ENCODE results near the gene GSDMA.

Gene GSDMA

GRCh38 chr17:40022497-40022896 is 59.7 kb downstream of the GSDMA start:
- no peak overlapping the region for H2AFZ ChIP-seq
- no peak overlapping the region for H3K27ac ChIP-seq
- TF ChIP-seq CTCF (IDR thresholded peaks at IDR 0.05): no peak
- no peaks in the 10 kb centered on the region for H3K79me2 ChIP-seq
- H3K9ac ChIP-seq: no peak overlapping the region
- no peak overlapping the region for H3K4me2 ChIP-seq (ENCODE audit: low read length)
- H3K9me3 ChIP-seq (ENCODE audit: control insufficient read depth, low read length): no peaks in the 10 kb centered on the region
- H3K27me3 ChIP-seq (ENCODE audit: control insufficient read depth, insufficient read depth, low read length): no peaks in the 10 kb centered on the region
- H3K36me3 ChIP-seq (ENCODE audit: control insufficient read depth, insufficient read depth, low read length): no peaks in the 10 kb centered on the region
- H3K4me3 ChIP-seq (ENCODE audit: low read depth, low read length): no peak overlapping the region
- H3K4me1 ChIP-seq: peaks cover 17% of the 10 kb centered on the region

GRCh38 chr17:40022961-40023541 is 60.2 kb downstream of the GSDMA start:
- H3K27me3 ChIP-seq (ENCODE audit: control insufficient read depth, insufficient read depth, low read length): no peaks in the 10 kb centered on the region
- H2AFZ ChIP-seq: no peak overlapping the region
- no peak overlapping the region for H3K4me3 ChIP-seq (ENCODE audit: low read depth, low read length)
- no peak overlapping the region for H3K4me2 ChIP-seq (ENCODE audit: low read length)
- TF ChIP-seq CTCF (IDR thresholded peaks at IDR 0.05): no peak
- H3K79me2 ChIP-seq: no peaks in the 10 kb centered on the region
- H3K27ac ChIP-seq: no peak overlapping the region
- peaks cover 17% of the 10 kb centered on the region for H3K4me1 ChIP-seq
- no peaks in the 10 kb centered on the region for H3K36me3 ChIP-seq (ENCODE audit: control insufficient read depth, insufficient read depth, low read length)
- H3K9ac ChIP-seq: no peak overlapping the region
- H3K9me3 ChIP-seq (ENCODE audit: control insufficient read depth, low read length): no peaks in the 10 kb centered on the region

GRCh38 chr17:40023590-40024292 is 60.9 kb downstream of the GSDMA start:
- Histone ChIP-seq H3K4me1 (peaks cover 17% of the 10 kb centered on the region), H3K4me3 (ENCODE audit: low read depth, low read length) (no peak overlapping the region), H3K9ac (no peak overlapping the region), H3K27me3 (ENCODE audit: control insufficient read depth, insufficient read depth, low read length) (no peaks in the 10 kb centered on the region), H3K36me3 (ENCODE audit: control insufficient read depth, insufficient read depth, low read length) (no peaks in the 10 kb centered on the region), H3K9me3 (ENCODE audit: control insufficient read depth, low read length) (no peaks in the 10 kb centered on the region), H3K27ac (no peak overlapping the region), H3K4me2 (ENCODE audit: low read length) (no peak overlapping the region), H2AFZ (no peak overlapping the region), H3K79me2 (no peaks in the 10 kb centered on the region)
- no peak for TF ChIP-seq CTCF (IDR thresholded peaks at IDR 0.05)

GRCh38 chr17:40024901-40025300 is 62.1 kb downstream of the GSDMA start:
- Histone ChIP-seq H3K27me3 (ENCODE audit: control insufficient read depth, insufficient read depth, low read length) (no peaks in the 10 kb centered on the region), H3K9me3 (ENCODE audit: control insufficient read depth, low read length) (no peaks in the 10 kb centered on the region), H3K79me2 (no peaks in the 10 kb centered on the region), H3K9ac (no peak overlapping the region), H2AFZ (no peak overlapping the region), H3K4me2 (ENCODE audit: low read length) (no peak overlapping the region), H3K36me3 (ENCODE audit: control insufficient read depth, insufficient read depth, low read length) (no peaks in the 10 kb centered on the region), H3K4me3 (ENCODE audit: low read depth, low read length) (no peak overlapping the region), H3K27ac (no peak overlapping the region), H3K4me1 (peaks cover 17% of the 10 kb centered on the region)
- no peak for TF ChIP-seq CTCF (IDR thresholded peaks at IDR 0.05)

GRCh38 chr17:40025559-40025958 is 62.8 kb downstream of the GSDMA start:
- Histone ChIP-seq H3K9ac (no peak overlapping the region), H3K4me3 (ENCODE audit: low read depth, low read length) (no peak overlapping the region), H3K9me3 (ENCODE audit: control insufficient read depth, low read length) (no peaks in the 10 kb centered on the region), H3K27me3 (ENCODE audit: control insufficient read depth, insufficient read depth, low read length) (no peaks in the 10 kb centered on the region), H3K4me1 (peaks cover 17% of the 10 kb centered on the region), H3K79me2 (no peaks in the 10 kb centered on the region), H3K27ac (peak overlapping the region; percentile 88), H3K4me2 (ENCODE audit: low read length) (peak overlapping the region; percentile 37), H3K36me3 (ENCODE audit: control insufficient read depth, insufficient read depth, low read length) (no peaks in the 10 kb centered on the region), H2AFZ (peak overlapping the region; percentile 16)
- TF ChIP-seq CTCF (IDR thresholded peaks at IDR 0.05): no peak

Measured in parathyroid adenoma (tissue), 2 donors.